Neural cell (in vitro differentiated cells): ENCODE results near the gene CCNY.

ENCODE experiments used
- EZH2 ChIP-seq: fragments of 200-600, 300-800 bp; shearing (Covaris generic), sonication (generic); IDR thresholded peaks from 2 replicates; pipeline ENCODE4 v1.6.1; 2014; ENCODE audit warnings: antibody characterized with exemption, low read length, borderline replicate concordance, mild to moderate bottlenecking; ENCODE audit not compliant: insufficient read depth, poor library complexity, severe bottlenecking
- MXI1 ChIP-seq: fragments of 450-650 bp; conservative IDR thresholded peaks from 2 replicates; pipeline ENCODE4 v1.6.1; 2014; ENCODE audit warnings: antibody characterized with exemption, mild to moderate bottlenecking; ENCODE audit not compliant: poor library complexity, severe bottlenecking
- POLR2AphosphoS5 ChIP-seq: IDR thresholded peaks from 2 replicates; pipeline ENCODE4 v1.6.1; 2012
- SMC3 ChIP-seq: fragments of 450-650 bp; conservative IDR thresholded peaks from 2 replicates; pipeline ENCODE4 v1.6.1; 2014; ENCODE audit warnings: antibody characterized with exemption, mild to moderate bottlenecking, moderate library complexity; ENCODE audit not compliant: poor library complexity
- TAF1 ChIP-seq: IDR thresholded peaks from 2 replicates; pipeline ENCODE4 v1.6.1; 2012; ENCODE audit warnings: low read depth
- TF ChIP-seq, protein P1 (sequence below): fragments of 450-650 bp; IDR thresholded peaks from 2 replicates; pipeline ENCODE4 v1.5.1; 2014; ENCODE audit warnings: antibody characterized with exemption, mild to moderate bottlenecking, moderate library complexity; ENCODE audit not compliant: poor library complexity, severe bottlenecking

DNA sequence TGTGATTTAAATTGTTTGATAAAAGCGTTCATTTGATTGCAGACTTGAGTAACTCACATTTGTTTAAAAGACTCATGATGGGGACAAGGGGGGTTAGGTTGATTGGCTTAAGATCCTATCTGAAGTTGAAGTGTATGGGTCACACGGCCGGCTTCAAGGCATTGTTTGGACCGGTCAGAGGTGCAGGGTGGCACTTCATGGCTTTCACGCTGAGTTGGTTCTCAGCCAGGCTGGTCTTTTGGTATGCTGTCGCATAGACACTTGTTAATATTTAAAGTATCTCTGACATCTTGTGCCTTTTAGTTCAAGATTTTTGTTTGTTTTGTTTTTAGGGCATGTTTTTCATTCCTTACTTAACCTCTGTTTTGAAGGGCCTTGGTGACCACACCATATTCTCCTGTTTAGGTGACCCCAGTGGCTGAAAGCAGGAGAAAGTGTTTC is 58.1 kb downstream of the CCNY start:
- TF ChIP-seq EZH2 = no peak
- TF ChIP-seq, protein P1, sequence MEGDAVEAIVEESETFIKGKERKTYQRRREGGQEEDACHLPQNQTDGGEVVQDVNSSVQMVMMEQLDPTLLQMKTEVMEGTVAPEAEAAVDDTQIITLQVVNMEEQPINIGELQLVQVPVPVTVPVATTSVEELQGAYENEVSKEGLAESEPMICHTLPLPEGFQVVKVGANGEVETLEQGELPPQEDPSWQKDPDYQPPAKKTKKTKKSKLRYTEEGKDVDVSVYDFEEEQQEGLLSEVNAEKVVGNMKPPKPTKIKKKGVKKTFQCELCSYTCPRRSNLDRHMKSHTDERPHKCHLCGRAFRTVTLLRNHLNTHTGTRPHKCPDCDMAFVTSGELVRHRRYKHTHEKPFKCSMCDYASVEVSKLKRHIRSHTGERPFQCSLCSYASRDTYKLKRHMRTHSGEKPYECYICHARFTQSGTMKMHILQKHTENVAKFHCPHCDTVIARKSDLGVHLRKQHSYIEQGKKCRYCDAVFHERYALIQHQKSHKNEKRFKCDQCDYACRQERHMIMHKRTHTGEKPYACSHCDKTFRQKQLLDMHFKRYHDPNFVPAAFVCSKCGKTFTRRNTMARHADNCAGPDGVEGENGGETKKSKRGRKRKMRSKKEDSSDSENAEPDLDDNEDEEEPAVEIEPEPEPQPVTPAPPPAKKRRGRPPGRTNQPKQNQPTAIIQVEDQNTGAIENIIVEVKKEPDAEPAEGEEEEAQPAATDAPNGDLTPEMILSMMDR = no peak
- no peak for TF ChIP-seq POLR2AphosphoS5
- no peak for TF ChIP-seq MXI1
- no peak for TF ChIP-seq TAF1
- TF ChIP-seq SMC3 = no peak
